ENCODE results near the gene WDR70.
A peak's percentile ranks its signal among the peaks of the same experiment; 100 is the strongest.
"Not testable (repeated sequence)": the region's sequence is repeated elsewhere in the genome, so short reads cannot be mapped to it uniquely, and the experiment has no call there.

The WDR70 gene

GRCh38 chr5:37654566-37654965 is 275.4 kb downstream of the WDR70 start:
- peak; percentile 27 for DNase-seq

- DNase-seq = no peak
Measured at GRCh38 chr5:37657046-37657445, 277.9 kb downstream of the WDR70 start.

GRCh38 chr5:37658440-37658839 is 279.3 kb downstream of the WDR70 start:
- DNase-seq = no peak

GRCh38 chr5:37660319-37660718 is 281.2 kb downstream of the WDR70 start:
- no peak for DNase-seq

GRCh38 chr5:37661227-37661920 is 282.3 kb downstream of the WDR70 start:
- DNase-seq = no peak

- no peak for DNase-seq
Measured at GRCh38 chr5:37661951-37662350, 282.8 kb downstream of the WDR70 start.

GRCh38 chr5:37662362-37662761 is 283.2 kb downstream of the WDR70 start:
- no peak for DNase-seq

GRCh38 chr5:37662789-37663485 is 283.8 kb downstream of the WDR70 start:
- DNase-seq = no peak

- no peak for DNase-seq
Measured at GRCh38 chr5:37663538-37663937, 284.4 kb downstream of the WDR70 start.

- peak; percentile 10 for DNase-seq
Measured at GRCh38 chr5:37664551-37664950, 285.4 kb downstream of the WDR70 start.

GRCh38 chr5:37665272-37665671 is 286.2 kb downstream of the WDR70 start:
- DNase-seq = no peak

- peak; percentile 56 for DNase-seq
Measured at GRCh38 chr5:37665889-37666288, 286.8 kb downstream of the WDR70 start.

GRCh38 chr5:37667430-37667829 is 288.3 kb downstream of the WDR70 start:
- DNase-seq = no peak

- DNase-seq = no peak
Measured at GRCh38 chr5:37667846-37668245, 288.7 kb downstream of the WDR70 start.

GRCh38 chr5:37668524-37669047 is 289.5 kb downstream of the WDR70 start:
- peak; percentile 74 for DNase-seq

GRCh38 chr5:37672118-37672588 is 293.0 kb downstream of the WDR70 start:
- DNase-seq = not testable (repeated sequence)

- not testable (repeated sequence) for DNase-seq
Measured at GRCh38 chr5:37674361-37674760, 295.2 kb downstream of the WDR70 start.

GRCh38 chr5:37679326-37679725 is 300.2 kb downstream of the WDR70 start:
- not testable (repeated sequence) for DNase-seq

GRCh38 chr5:37679903-37680302 is 300.8 kb downstream of the WDR70 start:
- DNase-seq = not testable (repeated sequence)

- DNase-seq = no peak
Measured at GRCh38 chr5:37683072-37683471, 304.0 kb downstream of the WDR70 start.

GRCh38 chr5:37685211-37685610 is 306.1 kb downstream of the WDR70 start:
- no peak for DNase-seq

- no peak for DNase-seq
Measured at GRCh38 chr5:37685816-37686215, 306.7 kb downstream of the WDR70 start.

- DNase-seq = not testable (repeated sequence)
Measured at GRCh38 chr5:37688925-37689324, 309.8 kb downstream of the WDR70 start.

- not testable (repeated sequence) for DNase-seq
Measured at GRCh38 chr5:37694333-37694732, 315.2 kb downstream of the WDR70 start.

Measured in NCI-H69 (cell line).